Superior temporal gyrus (tissue), 1 donor: ENCODE data around the gene RHBDD1.

ENCODE experiments used
- DNase-seq: peaks from one replicate; pipeline ENCODE4 v3.0.0-alpha.2; 2016; ENCODE audit errors: extremely low spot score

RHBDD1 gene

DNA sequence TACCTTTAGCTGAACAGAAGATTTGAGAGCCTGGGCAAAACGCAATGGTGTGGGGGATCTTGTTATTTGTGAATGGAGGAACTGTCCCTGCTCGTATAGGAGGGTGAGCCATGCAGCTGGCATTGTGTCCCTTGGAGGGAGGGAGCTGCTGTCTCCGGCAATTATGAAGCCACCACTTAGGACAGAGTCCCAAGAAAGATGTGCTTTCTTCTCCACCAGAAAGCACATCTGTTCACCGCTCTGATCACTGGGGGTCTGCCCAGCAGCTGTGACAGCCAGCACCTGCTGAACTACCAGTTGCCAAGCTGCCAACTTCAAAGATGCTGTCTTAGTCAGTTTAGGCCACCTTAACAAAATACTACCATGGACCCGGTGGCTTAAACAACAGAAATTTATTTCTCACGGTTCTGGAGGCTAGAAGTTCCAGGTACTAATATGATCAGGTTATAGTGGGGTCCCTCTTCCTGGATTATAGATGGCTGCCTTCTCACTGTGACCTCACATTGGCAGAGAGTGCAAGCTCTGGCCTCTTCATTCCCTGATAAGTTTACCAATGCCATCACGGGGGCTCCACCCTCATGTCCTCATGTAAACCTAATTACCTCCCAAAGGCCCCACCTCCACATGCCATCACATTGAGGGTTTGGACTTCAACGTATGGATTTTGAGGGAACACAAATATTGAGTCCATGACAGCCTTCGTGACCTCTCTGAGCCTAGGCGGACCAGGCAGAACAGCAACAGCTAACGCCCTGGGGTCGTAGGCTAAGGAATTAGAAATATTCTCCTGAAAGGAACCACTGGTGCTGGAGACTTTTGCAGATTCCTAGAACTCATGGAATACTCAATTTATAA, 148.3 kb downstream of the RHBDD1 start:
- DNase-seq, result no peak

DNA sequence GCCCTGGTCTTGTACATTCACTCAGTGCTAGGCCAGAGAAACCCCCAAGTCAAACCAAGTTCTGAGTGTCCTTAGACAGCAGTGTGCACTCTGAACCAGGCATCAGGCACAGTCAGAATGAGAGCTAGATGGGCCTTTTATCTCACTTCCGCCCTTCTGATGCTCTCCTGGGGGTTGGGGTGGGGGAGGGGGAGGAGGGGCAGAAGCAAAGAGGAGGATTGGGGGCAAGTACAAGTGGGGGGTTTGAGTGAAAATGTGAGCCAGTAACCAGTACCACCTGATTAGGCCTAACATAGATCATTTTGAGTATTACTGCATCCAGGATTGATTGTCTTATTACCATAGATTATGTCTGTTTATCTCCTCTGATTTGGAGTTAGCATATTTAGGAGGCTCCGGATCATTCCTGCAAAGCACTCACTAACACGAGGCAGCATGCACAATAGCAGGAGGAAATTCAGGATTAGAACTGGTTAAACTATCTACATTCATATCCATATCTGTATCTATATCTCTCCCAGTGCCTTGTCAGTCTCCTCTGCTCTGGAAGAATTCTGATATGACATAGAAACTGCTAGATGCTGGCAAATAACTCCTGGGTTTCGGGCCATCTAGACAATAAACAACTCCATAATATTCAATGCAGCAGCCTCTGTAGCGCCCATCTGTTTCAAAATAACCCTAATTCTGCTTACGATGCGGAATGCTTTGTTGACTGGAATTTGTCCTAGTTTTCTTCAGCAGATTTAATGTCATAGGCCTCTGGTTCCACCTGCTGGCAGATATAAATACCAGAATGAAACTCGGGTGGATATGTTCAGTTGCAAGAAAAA, 149.1 kb downstream of the RHBDD1 start:
- peak; percentile 95 for DNase-seq

- DNase-seq, result no peak
Measured at GRCh38 chr2:226985583-226985946, 149.7 kb downstream of the RHBDD1 start.

- DNase-seq, result no peak
Measured at GRCh38 chr2:226991663-226992062, 155.8 kb downstream of the RHBDD1 start.

DNA sequence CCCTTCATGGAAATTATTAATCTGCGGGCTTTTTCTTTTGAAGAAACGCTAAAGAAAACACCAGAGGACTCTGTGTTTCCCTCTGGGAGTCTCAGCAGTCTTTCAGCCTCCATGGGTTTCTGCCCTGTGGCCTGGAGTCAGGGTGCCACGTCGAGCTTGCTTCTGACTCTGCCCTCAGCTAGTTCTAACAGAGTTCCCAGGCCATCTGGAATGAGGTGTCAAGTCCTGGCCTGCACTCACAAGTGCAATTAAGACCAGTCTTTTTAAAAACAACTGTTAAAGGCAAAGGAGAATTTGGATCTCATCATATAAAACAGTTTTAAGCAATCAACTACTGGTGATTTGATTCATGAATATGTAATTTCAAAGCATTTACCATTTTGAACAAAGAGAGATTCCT, 157.3 kb downstream of the RHBDD1 start:
- no peak for DNase-seq

GRCh38 chr2:226994775-226995174, 158.9 kb downstream of the RHBDD1 start:
- DNase-seq, result no peak

DNA sequence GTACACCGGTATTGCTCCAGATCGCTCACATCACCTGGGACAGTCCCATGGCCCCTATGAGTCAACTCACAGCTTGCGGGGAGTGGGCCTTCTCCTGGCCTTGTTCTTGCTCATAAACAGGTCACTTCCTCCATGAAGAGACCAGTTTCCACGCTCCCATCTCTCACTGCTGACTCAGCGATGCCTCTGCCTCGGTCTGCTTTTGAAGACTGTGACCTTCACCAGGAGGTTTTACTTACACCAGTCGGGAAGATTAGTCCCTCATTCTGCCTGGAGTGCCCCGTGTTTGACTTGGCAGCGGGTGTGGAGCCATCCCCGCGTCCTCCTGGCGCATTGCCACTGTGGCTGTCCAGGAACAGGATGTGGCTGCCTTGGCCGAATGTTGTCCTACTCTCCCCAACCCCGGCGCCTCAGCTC, 159.8 kb downstream of the RHBDD1 start:
- DNase-seq, result no peak

GRCh38 chr2:226999661-227000060, 163.8 kb downstream of the RHBDD1 start:
- no peak for DNase-seq

DNA sequence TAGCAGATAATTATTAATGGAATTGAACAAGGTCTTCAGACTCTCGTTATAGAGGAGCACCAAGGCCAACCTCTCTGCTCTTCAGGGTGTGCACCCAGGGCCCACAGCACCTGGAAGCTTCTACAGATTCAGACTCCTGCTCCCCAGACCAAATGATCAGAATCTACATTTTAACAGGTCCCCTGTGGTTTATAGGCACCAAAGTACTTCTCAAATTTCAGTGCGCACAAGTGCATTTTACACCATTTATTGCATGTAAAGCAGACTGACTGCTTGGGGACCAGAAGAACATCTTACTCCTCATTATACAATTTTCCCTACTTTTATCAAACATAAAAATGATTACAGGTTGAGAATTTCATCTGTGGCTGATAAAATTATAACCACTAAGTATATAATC, 164.3 kb downstream of the RHBDD1 start:
- no peak for DNase-seq

DNA sequence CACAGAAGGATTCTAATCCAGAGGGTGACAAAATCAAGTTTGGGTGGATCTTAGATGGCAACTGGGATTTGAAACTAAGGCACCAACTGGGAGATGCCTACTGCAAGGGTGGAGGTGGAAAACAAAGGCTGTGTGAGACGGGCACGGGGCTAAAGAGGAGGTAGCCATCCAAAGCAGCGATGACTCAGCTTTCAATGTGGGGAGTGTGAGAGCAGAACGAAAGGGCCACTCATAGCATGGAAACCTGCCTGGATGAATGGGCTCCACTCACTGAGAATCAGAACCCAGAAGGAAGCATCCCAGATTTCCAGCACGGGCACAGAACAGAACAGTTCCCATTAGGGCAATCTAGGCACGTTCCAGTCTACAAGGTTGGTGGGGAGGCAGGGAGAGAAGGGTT, 168.6 kb downstream of the RHBDD1 start:
- no peak for DNase-seq

GRCh38 chr2:227006189-227006897, 170.5 kb downstream of the RHBDD1 start:
- peak; percentile 65 for DNase-seq

- DNase-seq, result no peak
Measured at GRCh38 chr2:227007148-227007547, 171.3 kb downstream of the RHBDD1 start.

GRCh38 chr2:227007940-227008339, 172.1 kb downstream of the RHBDD1 start:
- no peak for DNase-seq

- DNase-seq, result no peak
Measured at GRCh38 chr2:227010433-227010832, 174.6 kb downstream of the RHBDD1 start.

GRCh38 chr2:227013330-227013729, 177.5 kb downstream of the RHBDD1 start:
- DNase-seq, result no peak

GRCh38 chr2:227013881-227014280, 178.0 kb downstream of the RHBDD1 start:
- no peak for DNase-seq

GRCh38 chr2:227016894-227017293, 181.0 kb downstream of the RHBDD1 start:
- no peak for DNase-seq

DNA sequence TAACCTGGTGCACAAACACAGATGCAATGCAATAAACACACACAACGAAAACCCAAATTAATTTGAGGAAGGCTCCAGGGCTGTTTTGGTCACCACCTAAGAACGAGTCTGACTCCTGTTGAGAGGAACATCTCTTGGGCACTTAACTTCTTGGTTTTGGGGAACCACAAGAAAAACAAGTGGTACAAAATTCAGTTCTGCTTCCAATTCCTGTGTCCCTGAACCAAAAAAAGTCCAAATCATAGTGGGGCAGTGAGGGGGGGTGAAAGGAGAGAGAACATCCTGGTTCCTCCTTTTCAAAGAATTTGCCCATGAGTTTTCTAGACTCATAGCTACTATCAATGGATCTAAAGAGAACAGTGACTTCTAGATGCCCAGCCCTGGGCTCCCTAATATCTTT, 184.6 kb downstream of the RHBDD1 start:
- DNase-seq, result no peak

GRCh38 chr2:227022608-227023007, 186.8 kb downstream of the RHBDD1 start:
- no peak for DNase-seq

DNA sequence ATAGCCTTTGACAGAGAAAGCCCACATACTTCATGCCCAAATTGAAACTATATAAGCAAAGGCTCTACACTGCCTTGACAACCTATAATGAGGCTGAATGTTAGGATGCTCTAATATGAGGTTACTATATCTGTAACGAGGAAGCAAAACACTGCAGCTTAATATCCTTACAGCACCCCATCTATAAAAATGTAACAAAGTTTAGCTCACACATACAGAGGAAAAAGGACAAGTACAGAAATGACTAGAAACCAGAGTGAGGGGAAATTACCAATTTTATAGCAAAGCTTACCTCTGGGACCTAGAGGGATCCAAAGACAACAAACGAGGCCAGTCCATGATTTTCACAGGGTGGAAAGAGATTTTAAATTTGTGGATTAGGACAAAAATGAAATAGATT, 189.7 kb downstream of the RHBDD1 start:
- no peak for DNase-seq

GRCh38 chr2:227029426-227030105, 193.7 kb downstream of the RHBDD1 start:
- DNase-seq, result peak; percentile 10

DNA sequence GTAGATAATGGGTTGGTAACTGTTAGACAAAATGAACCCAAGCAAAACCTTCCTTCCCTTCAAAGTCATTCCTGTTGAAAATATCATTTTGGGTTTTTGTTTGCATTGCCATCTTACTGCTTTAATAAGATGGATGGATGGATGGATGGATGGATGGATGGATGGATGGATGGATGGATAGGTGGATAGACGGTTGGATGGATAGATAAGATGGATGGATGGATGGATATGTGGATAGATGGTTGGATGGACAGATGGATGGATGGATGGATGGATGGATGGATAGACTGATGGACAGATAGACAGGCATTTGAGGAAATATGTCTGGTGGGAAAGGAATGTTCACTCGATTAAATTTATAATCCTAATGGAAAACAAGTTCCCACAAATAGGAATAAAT, 194.9 kb downstream of the RHBDD1 start:
- DNase-seq, result no peak
